HEK293 (cell line): ENCODE data around the gene APH1A.

Experiments
- CTCF ChIP-seq: fragments of 450-650 bp; formaldehyde crosslinking; IDR thresholded peaks from 2 replicates; pipeline ENCODE4 v1.5.1; 2016; ENCODE audit warnings: missing biosample characterization, missing genetic modification characterization
- ZBTB1 ChIP-seq: fragments of 450-650 bp; formaldehyde crosslinking; IDR thresholded peaks from 2 replicates; pipeline ENCODE4 v1.5.1; 2016; ENCODE audit warnings: missing biosample characterization, missing genetic modification characterization
- ZNF184 ChIP-seq: fragments of 450-650 bp; IDR thresholded peaks from 2 replicates; pipeline ENCODE4 v1.5.1; 2018; ENCODE audit warnings: missing biosample characterization, mild to moderate bottlenecking, missing genetic modification characterization
- ZNF23 ChIP-seq: fragments of 450-650 bp; formaldehyde crosslinking; IDR thresholded peaks from 2 replicates; pipeline ENCODE4 v1.5.1; 2016; ENCODE audit warnings: missing biosample characterization, missing genetic modification characterization, borderline replicate concordance
- ZNF350 ChIP-seq: fragments of 450-650 bp; formaldehyde crosslinking; IDR thresholded peaks from 2 replicates; pipeline ENCODE4 v1.5.0; 2017; ENCODE audit warnings: missing biosample characterization, mild to moderate bottlenecking, missing genetic modification characterization
- ZNF514 ChIP-seq: fragments of 450-650 bp; formaldehyde crosslinking; IDR thresholded peaks from 2 replicates; pipeline ENCODE4 v1.5.1; 2016; ENCODE audit warnings: missing biosample characterization, missing genetic modification characterization

- TF ChIP-seq ZNF514 (no peak), ZBTB1 (tag by site-specific recombination) (no peak), ZNF23 (tag by site-specific recombination) (no peak), CTCF (tag by site-specific recombination) (no peak), ZNF350 (no peak), ZNF184 (tag by site-specific recombination) (no peak)
Observed at GRCh38 chr1:150273311-150273710, 4.5 kb upstream of the APH1A start.
